Upper lobe of right lung (tissue), 1 donor: ENCODE data around the gene SSX2IP. TPM values are rescaled to one million over a fixed set of nuclear protein-coding genes. Genes with fewer than 3 reads are reported as not detected.

Experiments
- ATAC-seq: fragments of 200-7000 bp; cut with Tn5 transposase; one replicate; pipeline ENCODE4 v1.9.1; 2020; ENCODE audit warnings: mild to moderate bottlenecking, moderate library complexity
- DNase-seq: peaks from one replicate; pipeline ENCODE4 v3.0.0-alpha.2; 2020
- H3K27ac ChIP-seq: fragments of 200-600 bp; one replicate; pipeline ENCODE4 v1.8.0; 2022
- H3K27me3 ChIP-seq: fragments of 200-600 bp; one replicate; pipeline ENCODE4 v1.8.0; 2022; ENCODE audit warnings: mild to moderate bottlenecking
- H3K36me3 ChIP-seq: fragments of 200-600 bp; one replicate; pipeline ENCODE4 v1.8.0; 2022
- H3K4me1 ChIP-seq: fragments of 200-600 bp; one replicate; pipeline ENCODE4 v1.8.0; 2022
- H3K4me3 ChIP-seq: fragments of 200-600 bp; one replicate; pipeline ENCODE4 v1.8.0; 2022; ENCODE audit warnings: mild to moderate bottlenecking
- H3K9me3 ChIP-seq: fragments of 200-600 bp; one replicate; pipeline ENCODE4 v1.8.0; 2022
- CTCF ChIP-seq: fragments of 200-600 bp; IDR thresholded peaks from one replicate; pipeline ENCODE4 v1.8.0; 2022; ENCODE audit warnings: antibody characterized with exemption
- intact Hi-C: fragments of 100-400 bp; cut with DNase I; formaldehyde crosslinking; loops from one replicate; pipeline ENCODE4 v1.11.0; 2022
- total RNA-seq: library from RNA; stranded (reverse); fragmentation: NEBNext Ultra II Directional; extraction: Animal tissue kit (Norgen Biotek cat#: 25700); gene quantifications from one replicate; pipeline ENCODE4 v1.2.1, GENCODE V29; 2021
- donor health status: DM: no; HTN: yes; CAD: no; lungs with severe emphysema.

Gene SSX2IP
- total RNA-seq, 1 donor from 2014 or later = 8.5 TPM

GRCh38 chr1:84704872-84705417 is 14.7 kb upstream of the SSX2IP start:
- H3K4me1 ChIP-seq = no peaks in the 10 kb centered on the region
- H3K9me3 ChIP-seq = no peaks in the 10 kb centered on the region
- intact Hi-C loops = no loop called here
- DNase-seq = no peak
- H3K4me3 ChIP-seq = no peak overlapping the region
- no peaks in the 10 kb centered on the region for H3K36me3 ChIP-seq
- TF ChIP-seq CTCF = no peak
- ATAC-seq = peak; percentile 49
- H3K27me3 ChIP-seq = peaks cover 10% of the 10 kb centered on the region
- H3K27ac ChIP-seq = no peak overlapping the region

GRCh38 chr1:84703431-84703830 is 13.2 kb upstream of the SSX2IP start:
- TF ChIP-seq CTCF = no peak
- intact Hi-C loops = no loop called here
- DNase-seq (no peak), ATAC-seq (no peak)
- H3K4me3 ChIP-seq = no peak overlapping the region
- peaks cover 2% of the 10 kb centered on the region for H3K4me1 ChIP-seq
- no peak overlapping the region for H3K27ac ChIP-seq
- peaks cover 10% of the 10 kb centered on the region for H3K27me3 ChIP-seq
- no peaks in the 10 kb centered on the region for H3K36me3 ChIP-seq
- H3K9me3 ChIP-seq = no peaks in the 10 kb centered on the region

GRCh38 chr1:84702143-84702542 is 11.9 kb upstream of the SSX2IP start:
- Histone ChIP-seq H3K4me1 (peaks cover 7% of the 10 kb centered on the region), H3K27ac (no peak overlapping the region), H3K9me3 (no peaks in the 10 kb centered on the region), H3K27me3 (peaks cover 10% of the 10 kb centered on the region), H3K36me3 (no peaks in the 10 kb centered on the region), H3K4me3 (no peak overlapping the region)
- DNase-seq (no peak), ATAC-seq (no peak)
- intact Hi-C loops = no loop called here
- no peak for TF ChIP-seq CTCF

GRCh38 chr1:84701376-84701775 is 11.1 kb upstream of the SSX2IP start:
- intact Hi-C loops = no loop called here
- no peak overlapping the region for H3K27ac ChIP-seq
- H3K4me1 ChIP-seq = peaks cover 7% of the 10 kb centered on the region
- H3K9me3 ChIP-seq = no peaks in the 10 kb centered on the region
- no peak for DNase-seq
- no peak for TF ChIP-seq CTCF
- no peak overlapping the region for H3K4me3 ChIP-seq
- no peak for ATAC-seq
- no peaks in the 10 kb centered on the region for H3K36me3 ChIP-seq
- H3K27me3 ChIP-seq = peaks cover 10% of the 10 kb centered on the region

- ATAC-seq (peak; percentile 80), DNase-seq (no peak)
- Histone ChIP-seq H3K27me3 (peaks cover 4% of the 10 kb centered on the region), H3K4me1 (peaks cover 7% of the 10 kb centered on the region), H3K4me3 (no peak overlapping the region), H3K36me3 (no peaks in the 10 kb centered on the region), H3K9me3 (no peaks in the 10 kb centered on the region), H3K27ac (no peak overlapping the region)
- TF ChIP-seq CTCF = no peak
- intact Hi-C loops = no loop called here
Measured at GRCh38 chr1:84700070-84700469, 9.8 kb upstream of the SSX2IP start.
